K562 (cell line): ENCODE measurements around the gene HMGN1.

ENCODE experiments used
- CBX5 ChIP-seq: IDR thresholded peaks from 2 replicates; pipeline ENCODE4 v1.6.1; 2014; ENCODE audit warnings: low read depth, borderline replicate concordance
- CLOCK ChIP-seq: fragments of 250-450 bp; sonication (Bioruptor Pico); IDR thresholded peaks from 2 replicates; pipeline ENCODE4 v1.4.0; 2020; ENCODE audit warnings: mild to moderate bottlenecking, moderate library complexity, borderline replicate concordance
- CTCF ChIP-seq, 3 experiments: IDR thresholded peaks in 2 of 3; conservative IDR thresholded peaks in 1 of 3; 2 replicates each; pipeline ENCODE4 v1.5.1; 2011 to 2012; ENCODE audit warnings: low read length in 3 of 3, mild to moderate bottlenecking in 3 of 3, control low read depth in 2 of 3, improper control_type of control experiment in 1 of 3, inconsistent platforms in 1 of 3, low read depth in 1 of 3, mixed read lengths in 1 of 3, moderate library complexity in 1 of 3; ENCODE audit not compliant: insufficient read depth in 2 of 3
- E2F6 ChIP-seq, 2 experiments: IDR thresholded peaks; 2 replicates each; pipeline ENCODE4 v1.6.1; 2011; ENCODE audit warnings: borderline replicate concordance in 1 of 2, control low read depth in 1 of 2, low read depth in 1 of 2, low read length in 1 of 2, mild to moderate bottlenecking in 1 of 2, mixed read lengths in 1 of 2, moderate library complexity in 1 of 2; ENCODE audit not compliant: insufficient read depth in 1 of 2, insufficient read length in 1 of 2, poor library complexity in 1 of 2, severe bottlenecking in 1 of 2; ENCODE audit errors: extremely low read depth in 1 of 2
- GTF2B ChIP-seq: IDR thresholded peaks from 2 replicates; pipeline ENCODE4 v1.6.1; 2011; ENCODE audit not compliant: insufficient read length; ENCODE audit errors: extremely low read depth
- MAFF ChIP-seq: IDR thresholded peaks from 2 replicates; pipeline ENCODE4 v1.6.1; 2012; ENCODE audit warnings: low read length, improper control_type of control experiment
- PTBP1 ChIP-seq: fragments of 200-400 bp; formaldehyde crosslinking; IDR thresholded peaks from 2 replicates; pipeline ENCODE4 v1.6.1; 2017; ENCODE audit warnings: low read depth, low read length
- SMC3 ChIP-seq: conservative IDR thresholded peaks from 2 replicates; pipeline ENCODE4 v1.6.1; 2011; ENCODE audit warnings: low read depth, low read length, improper control_type of control experiment; ENCODE audit not compliant: insufficient read depth
- TEAD4 ChIP-seq, 2 experiments: sonication (generic) in 1 of 2; formaldehyde crosslinking in 1 of 2; IDR thresholded peaks; 2 replicates each; pipeline versions ENCODE4 v1.6.1 to v1.8.0; 2012 to 2022; ENCODE audit warnings: borderline replicate concordance in 1 of 2, inconsistent platforms in 1 of 2, low read length in 1 of 2, mild to moderate bottlenecking in 1 of 2, missing genetic modification reagents in 1 of 2
- XRCC5 ChIP-seq: fragments of 200-400 bp; formaldehyde crosslinking; IDR thresholded peaks from 2 replicates; pipeline ENCODE4 v1.6.1; 2017; ENCODE audit warnings: low read depth, mild to moderate bottlenecking, low read length
- ZNF124 ChIP-seq: sonication (generic); formaldehyde crosslinking; IDR thresholded peaks from 2 replicates; pipeline ENCODE4 v1.8.1; 2022; ENCODE audit warnings: missing genetic modification reagents
- ZNF280B ChIP-seq: fragments of 250-450 bp; sonication (Bioruptor Pico); IDR thresholded peaks from 2 replicates; pipeline ENCODE4 v1.5.1; 2021; ENCODE audit warnings: mild to moderate bottlenecking

GRCh38 chr21:39317134-39318090 is 31.5 kb downstream of the HMGN1 start:
- TF ChIP-seq TEAD4 (IDR thresholded peaks at IDR 0.05; ENCODE audit: low read length) (peak; percentile 72; the same call in 1 of the 2 replicates), TEAD4 (CRISPR knock-in tag; IDR thresholded peaks at IDR 0.05; ENCODE audit: borderline replicate concordance) (no peak), SMC3 (no peak), PTBP1 (no peak), CTCF (IDR thresholded peaks at IDR 0.05 in 2 of 3, conservative IDR thresholded peaks at IDR 0.05 in 1 of 3; ENCODE audit: insufficient read depth in 2 of 3, low read depth in 1 of 3, low read length in 3 of 3) (no peak), ZNF124 (CRISPR knock-in tag) (no peak), GTF2B (no peak), ZNF280B (CRISPR knock-in tag) (no peak), E2F6 (IDR thresholded peaks at IDR 0.05; ENCODE audit: borderline replicate concordance in 1 of 2, extremely low read depth in 1 of 2, insufficient read depth in 1 of 2, insufficient read length in 1 of 2, low read depth in 1 of 2, low read length in 1 of 2, poor library complexity in 1 of 2, severe bottlenecking in 1 of 2) (no peak), CLOCK (CRISPR knock-in tag) (no peak), XRCC5 (no peak), MAFF (no peak), CBX5 (no peak)
